Cardiac muscle cell (in vitro differentiated cells and primary cell): Measurements from ENCODE around the gene RFX3. TPM values are rescaled to one million over a fixed set of nuclear protein-coding genes. Genes with fewer than 3 reads are reported as not detected.
"Not testable (repeated sequence)": the region's sequence is repeated elsewhere in the genome, so short reads cannot be mapped to it uniquely, and the experiment has no call there.

Experiments used
- DNase-seq, 2 donors: peaks; one replicate each; pipeline versions ENCODE4 v3.0.0 to v3.0.0-alpha.2; 2010 to 2017; ENCODE audit warnings: low read depth in 1 of 2, low spot score in 1 of 2
- H3K27ac ChIP-seq: fragments of 200-600 bp; sonication (generic); 2 replicates; pipeline ENCODE4 v1.5.1; 2016
- H3K27me3 ChIP-seq: fragments of 200-600 bp; sonication (generic); 2 replicates; pipeline ENCODE4 v1.6.0; 2016; ENCODE audit warnings: control low read depth
- H3K36me3 ChIP-seq: fragments of 200-600 bp; sonication (generic); 2 replicates; pipeline ENCODE4 v1.5.1; 2016; ENCODE audit warnings: control low read depth
- H3K4me1 ChIP-seq: fragments of 200-600 bp; sonication (generic); 2 replicates; pipeline ENCODE4 v1.8.1; 2017; ENCODE audit warnings: low read depth, mild to moderate bottlenecking, mixed run types
- H3K4me3 ChIP-seq: fragments of 200-600 bp; sonication (generic); 2 replicates; pipeline ENCODE4 v1.5.1; 2016; ENCODE audit warnings: mild to moderate bottlenecking
- H3K9me3 ChIP-seq: fragments of 200-600 bp; sonication (generic); 2 replicates; pipeline ENCODE4 v1.5.1; 2017; ENCODE audit warnings: low read depth, mild to moderate bottlenecking, control low read depth
- CTCF ChIP-seq: IDR thresholded peaks from 2 replicates; pipeline ENCODE4 v1.5.1; 2012; ENCODE audit warnings: low read depth, mild to moderate bottlenecking, low read length
- polyA plus RNA-seq: library from polyadenylated mRNA; unstranded; fragments of >200 nt; fragmentation: Nextera tagmentation; extraction: Ambion mirVana; gene quantifications from 2 replicates; pipeline ENCODE4 v1.2.1, GENCODE V29; 2016
- total RNA-seq: library from RNA; depleted of rRNA; stranded (reverse); fragments of >200 nt; gene quantifications from 2 replicates; pipeline ENCODE4 v1.2.3, GENCODE V29; 2016

The RFX3 gene
- total and polyA plus RNA-seq, 2 experiments from 2014 or later: 6.3 to 9.9 TPM

DNA sequence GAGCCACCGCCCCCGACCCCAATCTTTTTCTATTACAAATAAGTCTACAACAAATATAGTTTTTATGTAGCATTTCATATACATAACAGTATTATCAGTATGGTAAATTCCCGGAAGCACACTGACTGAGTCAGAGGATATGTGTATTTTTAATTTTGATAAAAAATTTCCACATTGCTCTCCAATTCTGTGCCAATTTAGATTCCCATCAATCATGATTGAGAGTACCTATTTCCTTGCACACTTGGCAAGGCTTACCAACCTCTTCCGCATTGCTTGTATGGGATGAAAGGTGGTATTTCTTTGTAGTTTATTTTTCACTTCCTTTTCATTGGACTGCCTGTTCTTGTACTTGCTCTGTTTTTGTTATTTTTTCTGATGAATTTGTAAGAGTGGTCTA is 204.6 kb downstream of the RFX3 start:
- H3K4me1 ChIP-seq: peaks cover 2% of the 10 kb centered on the region
- no peaks in the 10 kb centered on the region for H3K27me3 ChIP-seq
- no peaks in the 10 kb centered on the region for H3K36me3 ChIP-seq
- no peak for TF ChIP-seq CTCF
- no peaks in the 10 kb centered on the region for H3K9me3 ChIP-seq
- DNase-seq: no peak
- no peak overlapping the region for H3K4me3 ChIP-seq
- no peak overlapping the region for H3K27ac ChIP-seq

GRCh38 chr9:3312595-3312994 is 213.2 kb downstream of the RFX3 start:
- H3K4me1 ChIP-seq, H3K36me3 ChIP-seq, DNase-seq, H3K27ac ChIP-seq, H3K27me3 ChIP-seq, H3K9me3 ChIP-seq, H3K4me3 ChIP-seq: not testable (repeated sequence)

- Histone ChIP-seq H3K36me3 (no peaks in the 10 kb centered on the region), H3K27ac (no peak overlapping the region), H3K27me3 (no peaks in the 10 kb centered on the region), H3K4me3 (no peak overlapping the region), H3K4me1 (no peaks in the 10 kb centered on the region), H3K9me3 (no peaks in the 10 kb centered on the region)
- no peak for DNase-seq
- no peak for TF ChIP-seq CTCF
Observed at GRCh38 chr9:3308609-3309008, 217.2 kb downstream of the RFX3 start.

GRCh38 chr9:3304388-3304787 is 221.4 kb downstream of the RFX3 start:
- not testable (repeated sequence) for H3K4me1 ChIP-seq, H3K27ac ChIP-seq, H3K4me3 ChIP-seq, H3K9me3 ChIP-seq, H3K36me3 ChIP-seq, H3K27me3 ChIP-seq, DNase-seq

DNA sequence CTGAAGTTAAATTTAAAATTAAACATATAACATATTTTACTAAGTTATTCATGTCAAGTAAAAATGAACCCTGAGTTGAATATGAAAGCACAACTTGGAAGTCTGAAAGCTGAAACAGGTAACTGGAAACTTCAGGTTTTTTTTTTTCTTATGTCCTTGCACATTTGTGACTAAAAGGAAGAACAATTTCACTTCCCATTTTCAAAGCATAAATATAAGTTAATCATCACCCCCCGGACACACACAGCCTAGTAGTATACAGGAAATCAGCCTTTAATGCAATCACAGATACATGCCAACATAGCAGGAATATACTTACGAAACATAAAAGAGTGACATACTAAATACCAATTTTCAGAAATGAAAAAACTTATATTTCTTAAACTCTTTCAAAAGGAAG is 225.9 kb downstream of the RFX3 start:
- H3K4me1 ChIP-seq: peaks cover 6% of the 10 kb centered on the region
- no peak for TF ChIP-seq CTCF
- DNase-seq: peak in 1 of 2 donors; percentile 16
- H3K27ac ChIP-seq: no peak overlapping the region
- H3K4me3 ChIP-seq: no peak overlapping the region
- no peaks in the 10 kb centered on the region for H3K9me3 ChIP-seq
- no peaks in the 10 kb centered on the region for H3K27me3 ChIP-seq
- no peaks in the 10 kb centered on the region for H3K36me3 ChIP-seq

GRCh38 chr9:3296536-3296935 is 229.3 kb downstream of the RFX3 start:
- Histone ChIP-seq H3K4me3 (no peak overlapping the region), H3K27ac (no peak overlapping the region), H3K36me3 (no peaks in the 10 kb centered on the region), H3K27me3 (no peaks in the 10 kb centered on the region), H3K9me3 (no peaks in the 10 kb centered on the region), H3K4me1 (peaks cover 6% of the 10 kb centered on the region)
- TF ChIP-seq CTCF: no peak
- no peak for DNase-seq

- DNase-seq: no peak
- Histone ChIP-seq H3K4me3 (no peak overlapping the region), H3K27me3 (no peaks in the 10 kb centered on the region), H3K27ac (no peak overlapping the region), H3K9me3 (no peaks in the 10 kb centered on the region), H3K4me1 (no peaks in the 10 kb centered on the region), H3K36me3 (no peaks in the 10 kb centered on the region)
- TF ChIP-seq CTCF: no peak
Observed at GRCh38 chr9:3292311-3292710, 233.5 kb downstream of the RFX3 start.
